HCT116 (cell line): ENCODE measurements around the gene GOT1. TPM values are rescaled to one million over a fixed set of nuclear protein-coding genes. Genes with fewer than 3 reads are reported as not detected.

Source experiments
- ATAC-seq: fragments of 200-7000 bp; cut with Tn5 transposase; 2 replicates; pipeline ENCODE4 v1.9.1; 2020; ENCODE audit warnings: mild to moderate bottlenecking, moderate library complexity
- BruUV-seq: library from RNA; stranded (reverse); fragments of 400-500 nt; replicated peaks from 2 replicates; lab custom pipeline; 2021; lab: Mats Ljungman, UMichigan
- CTCF ChIA-PET: fragments of 300-600 bp; sonication (Branson Sonifier 250); formaldehyde crosslinking; loops from one replicate; lab custom pipeline; 2021; ENCODE audit warnings: antibody characterized with exemption; lab: Charles Lee
- POLR2A ChIA-PET: fragments of 300-600, 350-600 bp; sonication (Branson Sonifier 250); formaldehyde crosslinking; loops from one replicate; lab custom pipeline; 2021; ENCODE audit warnings: antibody characterized with exemption; lab: Charles Lee
- RAD21 ChIA-PET, 2 experiments: fragments of 300-600 bp; sonication (Branson Sonifier 250); formaldehyde crosslinking; loops; one replicate each; lab custom pipeline; 2023; ENCODE audit warnings: low total read pairs in 2 of 2; ENCODE audit not compliant: uncharacterized antibody in 2 of 2, unreplicated experiment in 2 of 2, low non-redundant PET in 1 of 2; lab: Charles Lee
- DNase-seq: peaks from one replicate; pipeline ENCODE4 v3.0.0-alpha.2; 2010; ENCODE audit warnings: low read depth, low spot score
- H2AFZ ChIP-seq: fragments of 200-600 bp; shearing (Covaris generic), sonication (generic); 2 replicates; pipeline ENCODE4 v1.6.1; 2017; ENCODE audit warnings: low read depth, mixed run types, mixed read lengths, antibody characterized with exemption, low read length; ENCODE audit not compliant: poor library complexity, severe bottlenecking
- H3K27ac ChIP-seq: 2 replicates; pipeline ENCODE4 v1.5.1; 2012; ENCODE audit warnings: low read depth, low read length
- H3K27me3 ChIP-seq: fragments of 200-600 bp; sonication (generic); 2 replicates; pipeline ENCODE4 v1.6.1; 2016; ENCODE audit warnings: mixed run types, low read length, mixed read lengths; ENCODE audit not compliant: insufficient read depth
- H3K36me3 ChIP-seq, 2 experiments: fragments of 200-500 bp in 1 of 2; fragments of 200-600 bp in 1 of 2; sonication (Bioruptor generic) in 1 of 2; sonication (generic) in 1 of 2; 2 replicates each; pipeline versions ENCODE4 v1.5.1 to v1.6.1; 2014 to 2016; ENCODE audit warnings: low read length in 2 of 2, inconsistent platforms in 1 of 2, mixed read lengths in 1 of 2, mixed run types in 1 of 2; ENCODE audit not compliant: insufficient read depth in 2 of 2, control insufficient read depth in 1 of 2
- H3K4me1 ChIP-seq, 2 experiments: fragments of 200-600 bp in 1 of 2; sonication (generic) in 1 of 2; 2 replicates each; pipeline versions ENCODE4 v1.5.1 to v1.6.1; 2012 to 2017; ENCODE audit warnings: low read length in 2 of 2, inconsistent platforms in 1 of 2, mild to moderate bottlenecking in 1 of 2, mixed read lengths in 1 of 2, mixed run types in 1 of 2, moderate library complexity in 1 of 2; ENCODE audit not compliant: insufficient read depth in 2 of 2, control insufficient read depth in 1 of 2
- H3K4me2 ChIP-seq: fragments of 200-600 bp; sonication (generic); 2 replicates; pipeline ENCODE4 v1.6.1; 2017; ENCODE audit warnings: mixed run types, low read length, mixed read lengths
- H3K4me3 ChIP-seq, 2 experiments: fragments of 200-600 bp in 1 of 2; sonication (generic) in 1 of 2; replicated peaks in 1 of 2; 2 replicates each; pipeline ENCODE4 v1.5.1; 2011 to 2016; ENCODE audit warnings: low read length in 2 of 2, control low read depth in 1 of 2, low read depth in 1 of 2, mild to moderate bottlenecking in 1 of 2, mixed read lengths in 1 of 2, mixed run types in 1 of 2
- H3K79me2 ChIP-seq: fragments of 200-600 bp; sonication (generic); 2 replicates; pipeline ENCODE4 v1.6.1; 2017; ENCODE audit warnings: mild to moderate bottlenecking, mixed run types, low read length, moderate library complexity, mixed read lengths; ENCODE audit not compliant: insufficient read depth
- H3K9ac ChIP-seq: fragments of 200-600 bp; sonication (generic); 2 replicates; pipeline ENCODE4 v1.6.1; 2016; ENCODE audit warnings: low read length, mixed read lengths
- H3K9me2 ChIP-seq: fragments of 200-600 bp; sonication (generic), shearing (Covaris generic); 2 replicates; pipeline ENCODE4 v1.6.1; 2017; ENCODE audit warnings: mixed run types, mild to moderate bottlenecking, moderate library complexity; ENCODE audit not compliant: insufficient read depth
- H3K9me3 ChIP-seq, 2 experiments: fragments of 200-500 bp in 1 of 2; fragments of 200-600 bp in 1 of 2; sonication (Bioruptor generic) in 1 of 2; sonication (generic) in 1 of 2; 2 replicates each; pipeline ENCODE4 v1.6.1; 2014 to 2017; ENCODE audit warnings: low read length in 2 of 2, mixed read lengths in 2 of 2, inconsistent platforms in 1 of 2, low read depth in 1 of 2, mild to moderate bottlenecking in 1 of 2, mixed run types in 1 of 2, moderate library complexity in 1 of 2; ENCODE audit not compliant: control insufficient read depth in 1 of 2, insufficient read depth in 1 of 2
- H4K20me1 ChIP-seq: fragments of 200-600 bp; sonication (generic), shearing (Covaris generic); 2 replicates; pipeline ENCODE4 v1.6.1; 2017; ENCODE audit warnings: mixed run types, mild to moderate bottlenecking, moderate library complexity; ENCODE audit not compliant: insufficient read depth
- ATF3 ChIP-seq: IDR thresholded peaks from 2 replicates; pipeline ENCODE4 v1.6.1; 2012
- CBX3 ChIP-seq: IDR thresholded peaks from 2 replicates; pipeline ENCODE4 v1.6.1; 2012; ENCODE audit warnings: low read depth
- CEBPB ChIP-seq: IDR thresholded peaks from 2 replicates; pipeline ENCODE4 v1.6.1; 2012; ENCODE audit warnings: low read depth
- CTCF ChIP-seq, 3 experiments: fragments of 200-600 bp in 1 of 3; sonication (generic) in 1 of 3; IDR thresholded peaks in 2 of 3; conservative IDR thresholded peaks in 1 of 3; 2 replicates each; pipeline ENCODE4 v1.5.1; 2012 to 2017; ENCODE audit warnings: low read depth in 2 of 3, low read length in 2 of 3, antibody characterized with exemption in 1 of 3, borderline replicate concordance in 1 of 3, control low read depth in 1 of 3, mild to moderate bottlenecking in 1 of 3, mixed read lengths in 1 of 3, mixed run types in 1 of 3, moderate library complexity in 1 of 3; ENCODE audit not compliant: insufficient read depth in 1 of 3
- EGR1 ChIP-seq: IDR thresholded peaks from 2 replicates; pipeline ENCODE4 v1.6.1; 2012; ENCODE audit warnings: low read depth
- ELF1 ChIP-seq: IDR thresholded peaks from 2 replicates; pipeline ENCODE4 v1.6.1; 2012; ENCODE audit warnings: low read depth, borderline replicate concordance
- EZH2 ChIP-seq: fragments of 200-600 bp; sonication (generic); IDR thresholded peaks from 2 replicates; pipeline ENCODE4 v1.6.1; 2017; ENCODE audit warnings: antibody characterized with exemption, mixed run types
- EZH2phosphoT487 ChIP-seq: fragments of 200-600 bp; IDR thresholded peaks from 2 replicates; pipeline ENCODE4 v1.6.1; 2018; ENCODE audit warnings: antibody characterized with exemption, borderline replicate concordance
- FOSL1 ChIP-seq: IDR thresholded peaks from 2 replicates; pipeline ENCODE4 v1.6.1; 2012; ENCODE audit warnings: low read depth
- JUND ChIP-seq: IDR thresholded peaks from 2 replicates; pipeline ENCODE4 v1.6.1; 2012
- MAX ChIP-seq: IDR thresholded peaks from 2 replicates; pipeline ENCODE4 v1.6.1; 2012
- POLR2A ChIP-seq: IDR thresholded peaks from 2 replicates; pipeline ENCODE4 v1.7.0; 2011; ENCODE audit warnings: borderline replicate concordance; ENCODE audit not compliant: insufficient read depth, insufficient read length; ENCODE audit errors: extremely low read depth
- RAD21 ChIP-seq: IDR thresholded peaks from 2 replicates; pipeline ENCODE4 v1.6.1; 2012; ENCODE audit warnings: low read depth, mild to moderate bottlenecking
- SP1 ChIP-seq: IDR thresholded peaks from 2 replicates; pipeline ENCODE4 v1.6.1; 2012; ENCODE audit warnings: low read depth
- YY1 ChIP-seq: IDR thresholded peaks from 2 replicates; pipeline ENCODE4 v1.6.1; 2011; ENCODE audit warnings: low read length, low read depth, moderate library complexity, mild to moderate bottlenecking; ENCODE audit not compliant: insufficient replicate concordance; ENCODE audit errors: extremely low read depth
- ZBTB33 ChIP-seq: IDR thresholded peaks from 2 replicates; pipeline ENCODE4 v1.6.1; 2011; ENCODE audit warnings: mild to moderate bottlenecking, low read length, moderate library complexity; ENCODE audit not compliant: insufficient replicate concordance; ENCODE audit errors: extremely low read depth
- ZFX ChIP-seq: fragments of 450-650 bp; IDR thresholded peaks from 2 replicates; pipeline ENCODE4 v1.6.1; 2017
- ZNF274 ChIP-seq: fragments of 200-500 bp; sonication (Bioruptor generic); IDR thresholded peaks from 2 replicates; pipeline ENCODE4 v1.6.1; 2014; ENCODE audit warnings: mild to moderate bottlenecking, low read depth, low read length, inconsistent platforms
- intact Hi-C: fragments of 100-400 bp; cut with micrococcal nuclease; formaldehyde crosslinking; loops from 2 replicates; pipeline ENCODE4 v1.10.0; 2022
- total RNA-seq: library from RNA; stranded (reverse); gene quantifications from one replicate; pipeline ENCODE4 v1.2.1, GENCODE V29; 2021; ENCODE audit not compliant: unreplicated experiment

Gene GOT1
- total RNA-seq, 1 experiment from 2014 or later, result 135 TPM

- no peak overlapping the region for H3K9ac ChIP-seq
- H4K20me1 ChIP-seq, result no peaks in the 10 kb centered on the region
- no peak for TF ChIP-seq EGR1
- no peak for TF ChIP-seq CTCF (IDR thresholded peaks at IDR 0.05 in 2 of 3, conservative IDR thresholded peaks at IDR 0.05 in 1 of 3; ENCODE audit: borderline replicate concordance in 1 of 3, insufficient read depth in 1 of 3, low read depth in 2 of 3, low read length in 2 of 3)
- TF ChIP-seq RAD21, result no peak
- no peak for TF ChIP-seq ELF1
- no peak for TF ChIP-seq EZH2
- no peak for TF ChIP-seq ZFX
- no peak for TF ChIP-seq CBX3
- TF ChIP-seq ZBTB33, result no peak
- no peak for TF ChIP-seq YY1
- TF ChIP-seq JUND, result no peak
- no peak for TF ChIP-seq ATF3
- no peak for TF ChIP-seq ZNF274
- TF ChIP-seq POLR2A, result no peak
- TF ChIP-seq EZH2phosphoT487, result no peak
- TF ChIP-seq MAX, result no peak
- TF ChIP-seq FOSL1, result no peak
- TF ChIP-seq CEBPB, result no peak
- TF ChIP-seq SP1, result no peak
- ChIA-PET POLR2A (interaction anchor here (1.5 kb wide), 1 partner anchor 14 kb away, joined by 4 read pairs; the partner anchor contains the start of gene GOT1), RAD21 (no interaction called here), CTCF (interaction anchor here (1.8 kb wide), 1 partner anchor 9 kb away, joined by 8 read pairs; no protein-coding TSS in a partner anchor)
- H3K27me3 ChIP-seq, result peaks cover 18% of the 10 kb centered on the region; the same call in 1 of the 2 replicates
- H3K9me3 ChIP-seq, result no peaks in the 10 kb centered on the region
- ATAC-seq (no peak), DNase-seq (no peak)
- BruUV-seq, result no TSS peak
- no peak overlapping the region for H3K27ac ChIP-seq
- no peak overlapping the region for H3K4me3 ChIP-seq
- no peaks in the 10 kb centered on the region for H3K4me1 ChIP-seq
- H2AFZ ChIP-seq, result no peak overlapping the region
- intact Hi-C loops, result no loop called here
- H3K79me2 ChIP-seq, result no peaks in the 10 kb centered on the region
- no peak overlapping the region for H3K4me2 ChIP-seq
- no peaks in the 10 kb centered on the region for H3K36me3 ChIP-seq
- no peaks in the 10 kb centered on the region for H3K9me2 ChIP-seq
Measured at GRCh38 chr10:99444383-99445045, 14.1 kb upstream of the GOT1 start.
